Measurements from ENCODE around the gene UFM1. TPM values are rescaled to one million over a fixed set of nuclear protein-coding genes. Genes with fewer than 3 reads are reported as not detected.
"Not testable (repeated sequence)": the region's sequence is repeated elsewhere in the genome, so short reads cannot be mapped to it uniquely, and the experiment has no call there.

UFM1 gene
- total and polyA plus RNA-seq, 2 of the 13 experiments (the other 11 are each of a cell fraction or from before 2014, with no cell fraction given) = 42.6 to 47.0 TPM

- H3K4me2 ChIP-seq (ENCODE audit: low read depth, low read length); BruUV-seq (replicated peaks); H3K27ac ChIP-seq (ENCODE audit: extremely low read length, insufficient read depth, low read length); POLR2A ChIA-PET; intact Hi-C loops (cut with micrococcal nuclease; ENCODE audit: unreplicated experiment); ATAC-seq; FAIRE-seq; H2AFZ ChIP-seq (ENCODE audit: low read length); H3K9ac ChIP-seq (ENCODE audit: insufficient read depth, low read depth, low read length); H3K4me3 ChIP-seq (replicated peaks in 1 of 3; ENCODE audit: insufficient read depth in 1 of 3, low read depth in 2 of 3, low read length in 3 of 3); DNase-seq (ENCODE audit: low spot score); H3K27me3 ChIP-seq (ENCODE audit: control insufficient read depth in 1 of 2, insufficient read depth in 2 of 2, low read length in 2 of 2); H3K36me3 ChIP-seq (replicated peaks in 1 of 2; ENCODE audit: control insufficient read depth in 1 of 2, insufficient read depth in 2 of 2, low read length in 2 of 2); H4K20me1 ChIP-seq (ENCODE audit: insufficient read depth, low read length); CTCF ChIA-PET (ENCODE audit: low intra/inter-chr PET ratio, low total read pairs); H3K9me3 ChIP-seq (ENCODE audit: low read length); in situ Hi-C loops (cut with HindIII; ENCODE audit: extremely low pct_ligation_motif_present, low pct_unique_long_range_greater_than_20kb); H3K4me1 ChIP-seq (ENCODE audit: insufficient read depth, low read length); H3K79me2 ChIP-seq (ENCODE audit: insufficient read depth, low read length): not testable (repeated sequence)
- 98% methylated on average over 8 of the region's 19 CpGs for WGBS (ENCODE audit: low lambda C conversion rate)
Observed at GRCh38 chr13:38363746-38364145, 14.1 kb downstream of the UFM1 start.

GRCh38 chr13:38365661-38366060 is 16.0 kb downstream of the UFM1 start:
- Histone ChIP-seq H3K9me3 (ENCODE audit: low read length) (no peaks in the 10 kb centered on the region), H3K4me3 (replicated peaks in 1 of 3; ENCODE audit: insufficient read depth in 1 of 3, low read depth in 2 of 3, low read length in 3 of 3) (no peak overlapping the region), H3K27ac (ENCODE audit: extremely low read length, insufficient read depth, low read length) (no peak overlapping the region), H3K79me2 (ENCODE audit: insufficient read depth, low read length) (no peaks in the 10 kb centered on the region), H3K27me3 (ENCODE audit: control insufficient read depth in 1 of 2, insufficient read depth in 2 of 2, low read length in 2 of 2) (no peaks in the 10 kb centered on the region; a peak in 1 of 5 replicates), H3K4me2 (ENCODE audit: low read depth, low read length) (no peak overlapping the region), H3K4me1 (ENCODE audit: insufficient read depth, low read length) (no peaks in the 10 kb centered on the region), H2AFZ (ENCODE audit: low read length) (no peak overlapping the region), H4K20me1 (ENCODE audit: insufficient read depth, low read length) (no peaks in the 10 kb centered on the region), H3K36me3 (replicated peaks in 1 of 2; ENCODE audit: control insufficient read depth in 1 of 2, insufficient read depth in 2 of 2, low read length in 2 of 2) (peaks cover 2 to 9% of the 10 kb centered on the region in 2 experiments), H3K9ac (ENCODE audit: insufficient read depth, low read depth, low read length) (no peak overlapping the region)
- FAIRE-seq = no peak
- POLR2A ChIA-PET = no interaction called here
- no TSS peak for BruUV-seq (replicated peaks)
- intact Hi-C loops (cut with micrococcal nuclease; ENCODE audit: unreplicated experiment) (no loop called here), in situ Hi-C loops (cut with HindIII; ENCODE audit: extremely low pct_ligation_motif_present, low pct_unique_long_range_greater_than_20kb) (no loop called here)
- WGBS (ENCODE audit: low lambda C conversion rate) = 71% methylated on average over 3 of the region's 3 CpGs
- CTCF ChIA-PET (ENCODE audit: low intra/inter-chr PET ratio, low total read pairs) = no interaction called here
- ATAC-seq = no peak; the same call in 2 of the 3 replicates
- no peak for DNase-seq (ENCODE audit: low spot score)
- TF ChIP-seq ERF (CRISPR knock-in tag; IDR thresholded peaks at IDR 0.05) (no peak), ZNF101 (CRISPR knock-in tag; IDR thresholded peaks at IDR 0.05; ENCODE audit: borderline replicate concordance, low read depth) (no peak), ZNF558 (CRISPR knock-in tag; IDR thresholded peaks at IDR 0.05; ENCODE audit: borderline replicate concordance) (no peak), KLF15 (CRISPR knock-in tag; IDR thresholded peaks at IDR 0.05; ENCODE audit: borderline replicate concordance) (no peak), PREB (CRISPR knock-in tag; IDR thresholded peaks at IDR 0.05) (no peak)
- TF ChIP-seq, protein P1, sequence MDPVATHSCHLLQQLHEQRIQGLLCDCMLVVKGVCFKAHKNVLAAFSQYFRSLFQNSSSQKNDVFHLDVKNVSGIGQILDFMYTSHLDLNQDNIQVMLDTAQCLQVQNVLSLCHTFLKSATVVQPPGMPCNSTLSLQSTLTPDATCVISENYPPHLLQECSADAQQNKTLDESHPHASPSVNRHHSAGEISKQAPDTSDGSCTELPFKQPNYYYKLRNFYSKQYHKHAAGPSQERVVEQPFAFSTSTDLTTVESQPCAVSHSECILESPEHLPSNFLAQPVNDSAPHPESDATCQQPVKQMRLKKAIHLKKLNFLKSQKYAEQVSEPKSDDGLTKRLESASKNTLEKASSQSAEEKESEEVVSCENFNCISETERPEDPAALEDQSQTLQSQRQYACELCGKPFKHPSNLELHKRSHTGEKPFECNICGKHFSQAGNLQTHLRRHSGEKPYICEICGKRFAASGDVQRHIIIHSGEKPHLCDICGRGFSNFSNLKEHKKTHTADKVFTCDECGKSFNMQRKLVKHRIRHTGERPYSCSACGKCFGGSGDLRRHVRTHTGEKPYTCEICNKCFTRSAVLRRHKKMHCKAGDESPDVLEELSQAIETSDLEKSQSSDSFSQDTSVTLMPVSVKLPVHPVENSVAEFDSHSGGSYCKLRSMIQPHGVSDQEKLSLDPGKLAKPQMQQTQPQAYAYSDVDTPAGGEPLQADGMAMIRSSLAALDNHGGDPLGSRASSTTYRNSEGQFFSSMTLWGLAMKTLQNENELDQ (CRISPR knock-in tag; IDR thresholded peaks at IDR 0.05; ENCODE audit: borderline replicate concordance) = no peak
- TF ChIP-seq, protein P2, sequence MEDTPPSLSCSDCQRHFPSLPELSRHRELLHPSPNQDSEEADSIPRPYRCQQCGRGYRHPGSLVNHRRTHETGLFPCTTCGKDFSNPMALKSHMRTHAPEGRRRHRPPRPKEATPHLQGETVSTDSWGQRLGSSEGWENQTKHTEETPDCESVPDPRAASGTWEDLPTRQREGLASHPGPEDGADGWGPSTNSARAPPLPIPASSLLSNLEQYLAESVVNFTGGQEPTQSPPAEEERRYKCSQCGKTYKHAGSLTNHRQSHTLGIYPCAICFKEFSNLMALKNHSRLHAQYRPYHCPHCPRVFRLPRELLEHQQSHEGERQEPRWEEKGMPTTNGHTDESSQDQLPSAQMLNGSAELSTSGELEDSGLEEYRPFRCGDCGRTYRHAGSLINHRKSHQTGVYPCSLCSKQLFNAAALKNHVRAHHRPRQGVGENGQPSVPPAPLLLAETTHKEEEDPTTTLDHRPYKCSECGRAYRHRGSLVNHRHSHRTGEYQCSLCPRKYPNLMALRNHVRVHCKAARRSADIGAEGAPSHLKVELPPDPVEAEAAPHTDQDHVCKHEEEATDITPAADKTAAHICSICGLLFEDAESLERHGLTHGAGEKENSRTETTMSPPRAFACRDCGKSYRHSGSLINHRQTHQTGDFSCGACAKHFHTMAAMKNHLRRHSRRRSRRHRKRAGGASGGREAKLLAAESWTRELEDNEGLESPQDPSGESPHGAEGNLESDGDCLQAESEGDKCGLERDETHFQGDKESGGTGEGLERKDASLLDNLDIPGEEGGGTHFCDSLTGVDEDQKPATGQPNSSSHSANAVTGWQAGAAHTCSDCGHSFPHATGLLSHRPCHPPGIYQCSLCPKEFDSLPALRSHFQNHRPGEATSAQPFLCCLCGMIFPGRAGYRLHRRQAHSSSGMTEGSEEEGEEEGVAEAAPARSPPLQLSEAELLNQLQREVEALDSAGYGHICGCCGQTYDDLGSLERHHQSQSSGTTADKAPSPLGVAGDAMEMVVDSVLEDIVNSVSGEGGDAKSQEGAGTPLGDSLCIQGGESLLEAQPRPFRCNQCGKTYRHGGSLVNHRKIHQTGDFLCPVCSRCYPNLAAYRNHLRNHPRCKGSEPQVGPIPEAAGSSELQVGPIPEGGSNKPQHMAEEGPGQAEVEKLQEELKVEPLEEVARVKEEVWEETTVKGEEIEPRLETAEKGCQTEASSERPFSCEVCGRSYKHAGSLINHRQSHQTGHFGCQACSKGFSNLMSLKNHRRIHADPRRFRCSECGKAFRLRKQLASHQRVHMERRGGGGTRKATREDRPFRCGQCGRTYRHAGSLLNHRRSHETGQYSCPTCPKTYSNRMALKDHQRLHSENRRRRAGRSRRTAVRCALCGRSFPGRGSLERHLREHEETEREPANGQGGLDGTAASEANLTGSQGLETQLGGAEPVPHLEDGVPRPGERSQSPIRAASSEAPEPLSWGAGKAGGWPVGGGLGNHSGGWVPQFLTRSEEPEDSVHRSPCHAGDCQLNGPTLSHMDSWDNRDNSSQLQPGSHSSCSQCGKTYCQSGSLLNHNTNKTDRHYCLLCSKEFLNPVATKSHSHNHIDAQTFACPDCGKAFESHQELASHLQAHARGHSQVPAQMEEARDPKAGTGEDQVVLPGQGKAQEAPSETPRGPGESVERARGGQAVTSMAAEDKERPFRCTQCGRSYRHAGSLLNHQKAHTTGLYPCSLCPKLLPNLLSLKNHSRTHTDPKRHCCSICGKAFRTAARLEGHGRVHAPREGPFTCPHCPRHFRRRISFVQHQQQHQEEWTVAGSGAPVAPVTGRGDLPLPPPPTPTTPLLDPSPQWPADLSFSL (CRISPR knock-in tag; IDR thresholded peaks at IDR 0.05) = no peak

Measured in HepG2 (cell line).